ENCODE measurements around the gene SATB1.
A peak's percentile ranks its signal among the peaks of the same experiment; 100 is the strongest.
"Not testable (repeated sequence)": the region's sequence is repeated elsewhere in the genome, so short reads cannot be mapped to it uniquely, and the experiment has no call there.

Gene SATB1

DNA sequence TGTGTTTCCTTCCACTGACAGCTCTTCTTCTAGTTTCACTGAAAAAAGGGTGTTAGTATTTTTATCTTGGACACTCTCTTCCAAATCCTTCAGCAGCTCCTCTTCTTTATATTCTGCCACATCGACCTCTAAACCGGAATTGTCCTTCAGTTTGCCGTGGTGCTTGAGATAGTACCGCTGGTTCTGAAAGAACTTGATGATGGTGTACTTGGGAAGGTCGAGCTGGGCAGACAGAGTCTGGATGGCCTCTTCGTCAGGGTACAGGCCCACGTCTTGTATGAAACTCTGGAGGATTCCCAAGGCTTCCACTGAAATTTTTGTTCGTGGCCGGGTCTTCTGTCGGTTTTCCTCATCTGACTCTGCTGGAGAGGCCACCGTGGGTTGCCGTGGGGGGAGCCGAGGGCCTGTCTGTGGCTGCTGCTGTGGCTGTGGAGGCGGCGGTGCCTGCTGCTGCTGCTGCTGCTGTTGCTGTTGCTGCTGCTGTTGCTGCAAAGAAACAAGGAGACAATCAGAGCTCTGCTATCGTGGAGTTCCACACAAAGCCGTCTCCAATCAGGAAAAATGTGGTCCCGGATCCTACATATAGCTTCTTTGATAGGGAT is 75.8 kb downstream of the SATB1 start:
- no peak for DNase-seq

- no peak for DNase-seq
These were observed 79.0 kb downstream of the SATB1 start for GRCh38 chr3:18346097-18346496.

- DNase-seq: no peak
These were observed 80.1 kb downstream of the SATB1 start for GRCh38 chr3:18345015-18345367.

- DNase-seq: no peak
These were observed 80.7 kb downstream of the SATB1 start for GRCh38 chr3:18344306-18345014.

DNA sequence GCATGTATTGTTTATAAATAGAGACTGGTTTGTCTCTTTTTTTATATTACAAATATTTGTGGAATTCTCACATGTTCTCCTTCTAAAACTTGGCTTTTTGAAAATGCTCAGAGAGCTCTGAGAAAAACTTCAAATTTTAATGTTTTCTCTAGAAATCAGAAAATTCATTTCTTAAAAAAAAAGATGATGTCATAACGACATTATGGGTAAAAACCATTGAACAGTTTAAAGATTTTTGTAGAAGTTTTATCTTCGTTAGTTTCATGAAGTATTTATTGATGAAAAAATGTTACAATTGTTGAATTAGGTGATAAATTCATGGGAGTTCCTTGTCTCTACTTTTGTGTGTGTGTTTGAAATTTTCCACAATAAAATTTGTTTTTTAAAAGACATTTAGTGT is 81.3 kb downstream of the SATB1 start:
- DNase-seq: no peak

GRCh38 chr3:18338827-18339514 is 86.2 kb downstream of the SATB1 start:
- no peak for DNase-seq

- no peak for DNase-seq
These were observed 87.9 kb downstream of the SATB1 start for GRCh38 chr3:18337231-18337630.

GRCh38 chr3:18334837-18335601 is 90.1 kb downstream of the SATB1 start:
- peak in 1 of 2 donors; percentile 89 for DNase-seq

- DNase-seq: not testable (repeated sequence)
These were observed 94.2 kb downstream of the SATB1 start for GRCh38 chr3:18330772-18331441.

GRCh38 chr3:18308096-18308650 is 117.0 kb downstream of the SATB1 start:
- no peak for DNase-seq

DNA sequence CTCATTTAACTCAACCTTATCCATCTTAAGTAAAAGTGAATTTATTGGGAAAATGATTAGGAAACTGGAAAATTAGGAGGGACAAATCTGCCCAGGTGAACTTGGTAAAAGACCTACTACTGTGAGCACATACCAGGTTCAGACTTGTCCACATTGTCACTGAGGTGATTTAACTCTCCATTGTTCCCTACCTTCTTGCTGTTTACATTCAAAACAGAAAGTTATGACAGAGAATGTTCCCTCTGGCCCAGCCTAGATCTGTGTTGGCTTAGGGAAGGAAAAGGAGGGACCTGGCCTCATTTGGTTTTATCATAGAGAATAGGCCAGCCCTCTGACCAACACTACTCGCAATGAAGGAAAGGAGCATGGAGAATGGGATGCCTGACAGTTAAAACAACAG is 117.6 kb downstream of the SATB1 start:
- no peak for DNase-seq

DNA sequence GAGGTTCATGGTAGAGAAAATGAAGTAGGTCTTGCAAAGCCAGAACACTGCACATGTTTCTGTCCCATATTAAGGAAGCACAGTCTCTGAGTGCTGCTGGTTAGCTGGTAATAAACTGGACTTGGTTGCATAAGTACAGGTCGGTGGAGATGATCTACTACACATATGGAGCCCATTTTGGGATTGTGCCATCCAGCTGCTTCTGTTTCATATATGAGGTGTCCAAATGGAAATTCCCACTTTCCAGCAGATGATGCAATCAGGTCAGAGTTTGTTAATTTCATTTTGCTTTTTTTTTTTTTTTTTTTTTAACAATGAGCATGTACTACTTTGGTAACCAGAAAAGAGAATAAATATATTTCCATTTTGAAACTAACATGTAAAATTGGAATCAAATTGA is 122.6 kb downstream of the SATB1 start:
- DNase-seq: no peak

GRCh38 chr3:18301781-18302180 is 123.4 kb downstream of the SATB1 start:
- no peak for DNase-seq

- no peak for DNase-seq
These were observed 124.2 kb downstream of the SATB1 start for GRCh38 chr3:18300916-18301315.

- DNase-seq: no peak
These were observed 128.0 kb downstream of the SATB1 start for GRCh38 chr3:18297126-18297525.
